Transverse colon (tissue), 4 donors: ENCODE results near the gene TRUB1. TPM values are rescaled to one million over a fixed set of nuclear protein-coding genes. Genes with fewer than 3 reads are reported as not detected.

Experiments
- DNase-seq: peaks from one replicate; pipeline ENCODE4 v3.0.0-alpha.2; 2019
- H3K27ac ChIP-seq, 4 donors: fragments of 200-600 bp; sonication (generic); 2 replicates each; pipeline ENCODE4 v1.5.1; 2016 to 2018; ENCODE audit warnings: inconsistent platforms in 4 of 4
- H3K27me3 ChIP-seq: fragments of 200-600 bp; sonication (generic); 2 replicates; pipeline ENCODE4 v1.5.1; 2017; ENCODE audit warnings: inconsistent platforms
- H3K36me3 ChIP-seq, 4 donors: fragments of 200-600 bp; sonication (generic); 2 replicates each; pipeline ENCODE4 v1.5.1; 2017 to 2019; ENCODE audit warnings: inconsistent platforms in 4 of 4
- H3K4me1 ChIP-seq, 4 donors: fragments of 200-600 bp; sonication (generic); 2 replicates each; pipeline ENCODE4 v1.5.1; 2017 to 2020; ENCODE audit warnings: inconsistent platforms in 4 of 4
- H3K4me3 ChIP-seq, 4 donors: fragments of 200-600 bp; sonication (generic); 1 replicate in 1 of 4; 2 replicates in 3 of 4; pipeline versions ENCODE4 v1.5.1 to v1.6.1; 2017 to 2019; ENCODE audit warnings: inconsistent platforms in 4 of 4
- H3K9me3 ChIP-seq, 2 donors: fragments of 200-600 bp; sonication (generic); 2 replicates each; pipeline ENCODE4 v1.5.1; 2017 to 2019; ENCODE audit warnings: inconsistent platforms in 2 of 2
- CTCF ChIP-seq, 5 experiments: fragments of 200-600 bp in 3 of 5; fragments of 450-650 bp in 2 of 5; sonication (generic) in 3 of 5; IDR thresholded peaks; 1 replicate in 2 of 5; 2 replicates in 3 of 5; pipeline ENCODE4 v1.5.1; 2016 to 2017; ENCODE audit warnings: antibody characterized with exemption in 5 of 5, inconsistent platforms in 3 of 5, mild to moderate bottlenecking in 2 of 5, moderate library complexity in 1 of 5
- EP300 ChIP-seq: sonication (generic); formaldehyde crosslinking; IDR thresholded peaks from one replicate; pipeline ENCODE4 v1.6.1; 2017; ENCODE audit warnings: antibody characterized with exemption, low read depth
- POLR2A ChIP-seq: fragments of 450-650 bp; IDR thresholded peaks from one replicate; pipeline ENCODE4 v1.6.1; 2016; ENCODE audit warnings: antibody characterized with exemption, mild to moderate bottlenecking, moderate library complexity
- POLR2AphosphoS5 ChIP-seq, 3 donors: sonication (generic); formaldehyde crosslinking; IDR thresholded peaks; one replicate each; pipeline ENCODE4 v1.6.1; 2016; ENCODE audit warnings: antibody characterized with exemption in 3 of 3
- WGBS, 2 donors: methylation state at CpG; one replicate each; pipeline ENCODE4 v1.1.5; 2018; ENCODE audit warnings: low coverage in 1 of 2; 5-methylcytosine and 5-hydroxymethylcytosine counted together
- in situ Hi-C, 4 donors: fragments of 200-750 bp; cut with MboI; loops; one replicate each; pipeline versions ENCODE4 v1.15.0 to v1.15.1; 2017; ENCODE audit warnings: low sequenced_read_pairs in 3 of 4, low pct_ligation_motif_present in 1 of 4, low pct_unique_long_range_greater_than_20kb in 1 of 4
- intact Hi-C: fragments of 100-400 bp; cut with DNase I; formaldehyde crosslinking; loops from one replicate; pipeline ENCODE4 v1.15.1; 2023; ENCODE audit warnings: low total_unique reads
- total RNA-seq, 4 donors: library from RNA; depleted of rRNA; stranded (reverse); fragments of >200 nt; gene quantifications; one replicate each; pipeline ENCODE4 v1.1.0, GENCODE V29; 2016

TRUB1 gene
- total RNA-seq, 4 donors from 2014 or later: 14.6 to 40.0 (median 21.1) TPM

GRCh38 chr10:114905450-114905849 is 32.5 kb upstream of the TRUB1 start:
- Histone ChIP-seq H3K4me3 (no peak overlapping the region), H3K27me3 (no peaks in the 10 kb centered on the region), H3K27ac (no peak overlapping the region), H3K36me3 (no peaks in the 10 kb centered on the region), H3K9me3 (no peaks in the 10 kb centered on the region), H3K4me1 (no peaks in the 10 kb centered on the region)
- no peak for DNase-seq
- no peak for TF ChIP-seq POLR2A
- in situ Hi-C loops: no loop called here
- intact Hi-C loops: no loop called here

GRCh38 chr10:114906981-114907380 is 31.0 kb upstream of the TRUB1 start:
- WGBS, 2 donors: 70 to 83% methylated on average over 2 to 3 of the region's 3 CpGs
- H3K27me3 ChIP-seq: no peaks in the 10 kb centered on the region
- H3K9me3 ChIP-seq: no peaks in the 10 kb centered on the region
- no peak overlapping the region for H3K4me3 ChIP-seq
- intact Hi-C loops (no loop called here), in situ Hi-C loops (no loop called here)
- H3K4me1 ChIP-seq: no peaks in the 10 kb centered on the region
- no peaks in the 10 kb centered on the region for H3K36me3 ChIP-seq
- TF ChIP-seq CTCF (IDR thresholded peaks at IDR 0.05) (no peak), POLR2AphosphoS5 (IDR thresholded peaks at IDR 0.05) (no peak), EP300 (no peak), POLR2A (no peak)
- no peak overlapping the region for H3K27ac ChIP-seq
- no peak for DNase-seq

- no peak for TF ChIP-seq CTCF (IDR thresholded peaks at IDR 0.05)
- TF ChIP-seq EP300: no peak
- no peak for TF ChIP-seq POLR2A
- TF ChIP-seq POLR2AphosphoS5 (IDR thresholded peaks at IDR 0.05): no peak
- H3K27ac ChIP-seq: no peak overlapping the region
- H3K4me3 ChIP-seq: no peak overlapping the region
- no peaks in the 10 kb centered on the region for H3K9me3 ChIP-seq
- in situ Hi-C loops: no loop called here
- intact Hi-C loops: no loop called here
- no peak for DNase-seq
- H3K4me1 ChIP-seq: no peaks in the 10 kb centered on the region
- no peaks in the 10 kb centered on the region for H3K36me3 ChIP-seq
- H3K27me3 ChIP-seq: no peaks in the 10 kb centered on the region
- WGBS, 2 donors: 94 to 98% methylated on average over 5 of the region's 5 CpGs
Observed at GRCh38 chr10:114908896-114909295, 29.1 kb upstream of the TRUB1 start.

DNA sequence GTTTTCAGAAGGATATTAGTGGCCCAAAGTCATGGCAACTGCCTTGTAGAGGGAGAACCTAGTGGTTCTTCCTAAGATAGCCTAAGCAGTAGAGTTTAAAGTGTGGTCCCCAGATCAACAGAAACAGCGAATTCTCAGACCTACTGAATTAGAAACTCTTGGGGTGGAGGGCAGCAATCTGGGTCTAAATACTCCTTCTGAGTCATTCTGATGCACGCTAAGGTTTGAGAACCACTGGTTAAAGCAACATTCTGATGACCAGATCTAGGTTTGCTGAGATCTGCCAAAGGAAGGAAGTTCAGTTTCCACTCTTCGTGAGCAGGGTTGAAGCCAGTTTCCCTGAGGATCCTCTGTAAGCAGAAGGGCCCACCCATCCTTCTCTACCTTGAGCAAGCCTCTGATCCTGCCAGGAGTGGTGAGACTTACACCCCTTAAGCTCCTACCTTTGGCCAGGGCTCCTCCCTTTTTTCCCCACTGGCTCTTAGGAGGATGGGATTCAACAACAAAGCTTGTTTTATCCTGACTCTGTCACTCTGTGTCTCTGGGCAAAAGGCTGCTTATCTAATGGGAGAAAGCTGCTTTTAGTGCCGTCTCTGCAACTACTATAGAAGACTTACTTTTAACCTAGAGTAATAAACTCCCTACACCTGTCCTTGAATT is 26.8 kb upstream of the TRUB1 start:
- TF ChIP-seq POLR2AphosphoS5 (IDR thresholded peaks at IDR 0.05) (no peak), CTCF (IDR thresholded peaks at IDR 0.05) (no peak), POLR2A (no peak), EP300 (no peak)
- Histone ChIP-seq H3K9me3 (no peaks in the 10 kb centered on the region), H3K27me3 (no peaks in the 10 kb centered on the region), H3K4me3 (no peak overlapping the region), H3K27ac (no peak overlapping the region), H3K4me1 (no peaks in the 10 kb centered on the region), H3K36me3 (no peaks in the 10 kb centered on the region)
- in situ Hi-C loops: no loop called here
- 61 to 100% methylated on average over 1 to 4 of the region's 4 CpGs for WGBS, 2 donors
- intact Hi-C loops: no loop called here
- no peak for DNase-seq

- no peaks in the 10 kb centered on the region for H3K9me3 ChIP-seq
- 48 to 50% methylated on average over 2 to 5 of the region's 5 CpGs for WGBS, 2 donors
- H3K4me3 ChIP-seq: no peak overlapping the region
- in situ Hi-C loops (no loop called here), intact Hi-C loops (no loop called here)
- no peaks in the 10 kb centered on the region for H3K27me3 ChIP-seq
- no peaks in the 10 kb centered on the region for H3K36me3 ChIP-seq
- no peak for DNase-seq
- H3K4me1 ChIP-seq: no peaks in the 10 kb centered on the region
- H3K27ac ChIP-seq: no peak overlapping the region
- TF ChIP-seq POLR2A: no peak
- TF ChIP-seq POLR2AphosphoS5 (IDR thresholded peaks at IDR 0.05): no peak
- no peak for TF ChIP-seq CTCF (IDR thresholded peaks at IDR 0.05)
- no peak for TF ChIP-seq EP300
Observed at GRCh38 chr10:114911801-114912469, 26.1 kb upstream of the TRUB1 start.
